ENCODE results near the gene SGK1.

SGK1 gene

DNA sequence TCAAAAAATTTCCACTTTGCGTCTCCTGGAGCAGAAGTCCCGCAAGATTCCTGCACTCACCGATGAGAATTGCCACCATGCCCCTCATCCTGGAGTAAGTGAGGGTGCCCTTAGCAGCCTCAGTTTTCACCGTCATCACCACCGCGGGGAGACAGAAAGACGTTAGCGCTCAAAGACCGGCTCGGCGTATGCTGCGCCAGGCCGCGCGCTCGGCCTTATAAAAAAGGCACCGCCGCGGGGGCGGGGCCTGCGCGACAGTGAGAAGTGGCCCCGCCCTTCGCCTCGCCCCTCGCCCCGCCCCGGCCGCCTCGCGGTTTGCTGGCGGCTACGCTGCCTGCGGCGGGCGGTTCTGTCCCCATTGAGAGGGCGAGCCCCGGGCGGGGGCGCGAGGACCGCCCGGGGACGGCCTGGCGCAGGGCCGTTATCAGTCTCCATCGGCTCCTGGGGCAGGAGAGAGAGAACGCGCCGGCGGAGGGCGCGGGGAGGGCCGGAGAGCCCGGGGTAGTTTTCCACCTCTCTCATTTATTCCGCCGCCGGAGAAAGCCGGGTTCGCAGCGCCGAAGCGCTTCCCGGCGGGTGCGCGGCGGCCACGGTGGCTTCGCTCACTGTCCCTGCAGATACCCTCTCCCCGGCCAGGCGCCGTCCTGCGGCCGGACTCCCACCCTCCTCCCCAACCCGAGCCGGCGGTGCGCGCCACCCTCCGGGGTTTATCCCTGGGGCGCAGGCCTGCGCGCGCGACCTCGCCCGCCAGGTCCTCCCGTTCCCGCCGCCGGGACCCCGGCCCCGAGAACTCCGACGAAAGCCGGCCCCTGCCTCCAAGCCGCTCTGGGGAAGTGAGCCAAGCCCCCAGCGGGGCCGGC, 143.0 kb downstream of the SGK1 start (continued):
- TF ChIP-seq, protein P1, sequence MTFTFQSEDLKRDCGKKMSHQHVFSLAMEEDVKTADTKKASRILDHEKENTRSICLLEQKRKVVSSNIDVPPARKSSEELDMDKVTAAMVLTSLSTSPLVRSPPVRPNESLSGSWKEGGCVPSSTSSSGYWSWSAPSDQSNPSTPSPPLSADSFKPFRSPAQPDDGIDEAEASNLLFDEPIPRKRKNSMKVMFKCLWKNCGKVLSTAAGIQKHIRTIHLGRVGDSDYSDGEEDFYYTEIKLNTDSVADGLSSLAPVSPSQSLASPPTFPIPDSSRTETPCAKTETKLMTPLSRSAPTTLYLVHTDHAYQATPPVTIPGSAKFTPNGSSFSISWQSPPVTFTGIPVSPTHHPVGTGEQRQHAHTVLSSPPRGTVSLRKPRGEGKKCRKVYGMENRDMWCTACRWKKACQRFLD (tag by site-specific recombination; IDR thresholded peaks at IDR 0.05), result no peak
- TF ChIP-seq ZNF623 (tag by site-specific recombination; IDR thresholded peaks at IDR 0.05) (peak; percentile 16; the same call in 1 of the 2 replicates), ZNF174 (tag by site-specific recombination; IDR thresholded peaks at IDR 0.05) (no peak), ZNF23 (tag by site-specific recombination; IDR thresholded peaks at IDR 0.05; ENCODE audit: borderline replicate concordance) (no peak), ZNF530 (tag by site-specific recombination; IDR thresholded peaks at IDR 0.05; ENCODE audit: low read depth) (no peak), ZNF121 (tag by site-specific recombination; IDR thresholded peaks at IDR 0.05) (no peak), ZNF433 (tag by site-specific recombination; IDR thresholded peaks at IDR 0.05; ENCODE audit: low read depth) (no peak), ZNF48 (tag by site-specific recombination; IDR thresholded peaks at IDR 0.05) (no peak), ZNF830 (tag by site-specific recombination; IDR thresholded peaks at IDR 0.05; ENCODE audit: low read depth) (no peak), SP7 (tag by site-specific recombination; IDR thresholded peaks at IDR 0.05) (peak; percentile 42; the same call in 1 of the 2 replicates), ZNF138 (tag by site-specific recombination; IDR thresholded peaks at IDR 0.05; ENCODE audit: borderline replicate concordance) (no peak), ZNF791 (tag by site-specific recombination; IDR thresholded peaks at IDR 0.05) (no peak), ZNF473 (tag by site-specific recombination; IDR thresholded peaks at IDR 0.05) (no peak), ZNF10 (tag by site-specific recombination; IDR thresholded peaks at IDR 0.05) (0 out of 2 replicates have a peak, but pooled peaks have one; percentile 17), HOXA7 (CRISPR knock-in tag; IDR thresholded peaks at IDR 0.05; ENCODE audit: borderline replicate concordance) (no peak), ZNF624 (tag by site-specific recombination; IDR thresholded peaks at IDR 0.05) (no peak), IKZF3 (tag by site-specific recombination; IDR thresholded peaks at IDR 0.05) (peak; percentile 78)
- TF ChIP-seq, protein P2, sequence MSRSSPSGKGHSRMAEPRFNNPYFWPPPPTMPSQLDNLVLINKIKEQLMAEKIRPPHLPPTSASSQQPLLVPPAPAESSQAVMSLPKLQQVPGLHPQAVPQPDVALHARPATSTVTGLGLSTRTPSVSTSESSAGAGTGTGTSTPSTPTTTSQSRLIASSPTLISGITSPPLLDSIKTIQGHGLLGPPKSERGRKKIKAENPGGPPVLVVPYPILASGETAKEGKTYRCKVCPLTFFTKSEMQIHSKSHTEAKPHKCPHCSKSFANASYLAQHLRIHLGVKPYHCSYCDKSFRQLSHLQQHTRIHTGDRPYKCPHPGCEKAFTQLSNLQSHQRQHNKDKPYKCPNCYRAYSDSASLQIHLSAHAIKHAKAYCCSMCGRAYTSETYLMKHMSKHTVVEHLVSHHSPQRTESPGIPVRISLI (tag by site-specific recombination; IDR thresholded peaks at IDR 0.05), result peak; percentile 70
- TF ChIP-seq, protein P3, sequence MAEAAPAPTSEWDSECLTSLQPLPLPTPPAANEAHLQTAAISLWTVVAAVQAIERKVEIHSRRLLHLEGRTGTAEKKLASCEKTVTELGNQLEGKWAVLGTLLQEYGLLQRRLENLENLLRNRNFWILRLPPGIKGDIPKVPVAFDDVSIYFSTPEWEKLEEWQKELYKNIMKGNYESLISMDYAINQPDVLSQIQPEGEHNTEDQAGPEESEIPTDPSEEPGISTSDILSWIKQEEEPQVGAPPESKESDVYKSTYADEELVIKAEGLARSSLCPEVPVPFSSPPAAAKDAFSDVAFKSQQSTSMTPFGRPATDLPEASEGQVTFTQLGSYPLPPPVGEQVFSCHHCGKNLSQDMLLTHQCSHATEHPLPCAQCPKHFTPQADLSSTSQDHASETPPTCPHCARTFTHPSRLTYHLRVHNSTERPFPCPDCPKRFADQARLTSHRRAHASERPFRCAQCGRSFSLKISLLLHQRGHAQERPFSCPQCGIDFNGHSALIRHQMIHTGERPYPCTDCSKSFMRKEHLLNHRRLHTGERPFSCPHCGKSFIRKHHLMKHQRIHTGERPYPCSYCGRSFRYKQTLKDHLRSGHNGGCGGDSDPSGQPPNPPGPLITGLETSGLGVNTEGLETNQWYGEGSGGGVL (tag by site-specific recombination; IDR thresholded peaks at IDR 0.05), result peak; percentile 71
- TF ChIP-seq, protein P4, sequence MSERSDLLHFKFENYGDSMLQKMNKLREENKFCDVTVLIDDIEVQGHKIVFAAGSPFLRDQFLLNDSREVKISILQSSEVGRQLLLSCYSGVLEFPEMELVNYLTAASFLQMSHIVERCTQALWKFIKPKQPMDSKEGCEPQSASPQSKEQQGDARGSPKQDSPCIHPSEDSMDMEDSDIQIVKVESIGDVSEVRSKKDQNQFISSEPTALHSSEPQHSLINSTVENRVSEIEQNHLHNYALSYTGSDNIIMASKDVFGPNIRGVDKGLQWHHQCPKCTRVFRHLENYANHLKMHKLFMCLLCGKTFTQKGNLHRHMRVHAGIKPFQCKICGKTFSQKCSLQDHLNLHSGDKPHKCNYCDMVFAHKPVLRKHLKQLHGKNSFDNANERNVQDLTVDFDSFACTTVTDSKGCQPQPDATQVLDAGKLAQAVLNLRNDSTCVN (tag by site-specific recombination; optimal IDR thresholded peaks at IDR 0.05), result peak; percentile 98
- TF ChIP-seq, protein P5, sequence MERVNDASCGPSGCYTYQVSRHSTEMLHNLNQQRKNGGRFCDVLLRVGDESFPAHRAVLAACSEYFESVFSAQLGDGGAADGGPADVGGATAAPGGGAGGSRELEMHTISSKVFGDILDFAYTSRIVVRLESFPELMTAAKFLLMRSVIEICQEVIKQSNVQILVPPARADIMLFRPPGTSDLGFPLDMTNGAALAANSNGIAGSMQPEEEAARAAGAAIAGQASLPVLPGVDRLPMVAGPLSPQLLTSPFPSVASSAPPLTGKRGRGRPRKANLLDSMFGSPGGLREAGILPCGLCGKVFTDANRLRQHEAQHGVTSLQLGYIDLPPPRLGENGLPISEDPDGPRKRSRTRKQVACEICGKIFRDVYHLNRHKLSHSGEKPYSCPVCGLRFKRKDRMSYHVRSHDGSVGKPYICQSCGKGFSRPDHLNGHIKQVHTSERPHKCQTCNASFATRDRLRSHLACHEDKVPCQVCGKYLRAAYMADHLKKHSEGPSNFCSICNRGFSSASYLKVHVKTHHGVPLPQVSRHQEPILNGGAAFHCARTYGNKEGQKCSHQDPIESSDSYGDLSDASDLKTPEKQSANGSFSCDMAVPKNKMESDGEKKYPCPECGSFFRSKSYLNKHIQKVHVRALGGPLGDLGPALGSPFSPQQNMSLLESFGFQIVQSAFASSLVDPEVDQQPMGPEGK (tag by site-specific recombination; IDR thresholded peaks at IDR 0.05), result peak; percentile 75
- TF ChIP-seq, protein P6, sequence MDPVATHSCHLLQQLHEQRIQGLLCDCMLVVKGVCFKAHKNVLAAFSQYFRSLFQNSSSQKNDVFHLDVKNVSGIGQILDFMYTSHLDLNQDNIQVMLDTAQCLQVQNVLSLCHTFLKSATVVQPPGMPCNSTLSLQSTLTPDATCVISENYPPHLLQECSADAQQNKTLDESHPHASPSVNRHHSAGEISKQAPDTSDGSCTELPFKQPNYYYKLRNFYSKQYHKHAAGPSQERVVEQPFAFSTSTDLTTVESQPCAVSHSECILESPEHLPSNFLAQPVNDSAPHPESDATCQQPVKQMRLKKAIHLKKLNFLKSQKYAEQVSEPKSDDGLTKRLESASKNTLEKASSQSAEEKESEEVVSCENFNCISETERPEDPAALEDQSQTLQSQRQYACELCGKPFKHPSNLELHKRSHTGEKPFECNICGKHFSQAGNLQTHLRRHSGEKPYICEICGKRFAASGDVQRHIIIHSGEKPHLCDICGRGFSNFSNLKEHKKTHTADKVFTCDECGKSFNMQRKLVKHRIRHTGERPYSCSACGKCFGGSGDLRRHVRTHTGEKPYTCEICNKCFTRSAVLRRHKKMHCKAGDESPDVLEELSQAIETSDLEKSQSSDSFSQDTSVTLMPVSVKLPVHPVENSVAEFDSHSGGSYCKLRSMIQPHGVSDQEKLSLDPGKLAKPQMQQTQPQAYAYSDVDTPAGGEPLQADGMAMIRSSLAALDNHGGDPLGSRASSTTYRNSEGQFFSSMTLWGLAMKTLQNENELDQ (tag by site-specific recombination; IDR thresholded peaks at IDR 0.05; ENCODE audit: low read depth), result no peak
- TF ChIP-seq, protein P7, sequence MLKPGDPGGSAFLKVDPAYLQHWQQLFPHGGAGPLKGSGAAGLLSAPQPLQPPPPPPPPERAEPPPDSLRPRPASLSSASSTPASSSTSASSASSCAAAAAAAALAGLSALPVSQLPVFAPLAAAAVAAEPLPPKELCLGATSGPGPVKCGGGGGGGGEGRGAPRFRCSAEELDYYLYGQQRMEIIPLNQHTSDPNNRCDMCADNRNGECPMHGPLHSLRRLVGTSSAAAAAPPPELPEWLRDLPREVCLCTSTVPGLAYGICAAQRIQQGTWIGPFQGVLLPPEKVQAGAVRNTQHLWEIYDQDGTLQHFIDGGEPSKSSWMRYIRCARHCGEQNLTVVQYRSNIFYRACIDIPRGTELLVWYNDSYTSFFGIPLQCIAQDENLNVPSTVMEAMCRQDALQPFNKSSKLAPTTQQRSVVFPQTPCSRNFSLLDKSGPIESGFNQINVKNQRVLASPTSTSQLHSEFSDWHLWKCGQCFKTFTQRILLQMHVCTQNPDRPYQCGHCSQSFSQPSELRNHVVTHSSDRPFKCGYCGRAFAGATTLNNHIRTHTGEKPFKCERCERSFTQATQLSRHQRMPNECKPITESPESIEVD (tag by site-specific recombination; IDR thresholded peaks at IDR 0.05), result no peak

All from HEK293 (cell line).